CD4-positive, alpha-beta T cell treated with Interleukin-15 for 4 hours (primary cell): ENCODE results near the gene FBXO7.

Source experiments
- DNase-seq: peaks from one replicate; pipeline ENCODE4 v3.0.0-alpha.2; 2020; ENCODE audit warnings: low spot score

FBXO7 gene

DNA sequence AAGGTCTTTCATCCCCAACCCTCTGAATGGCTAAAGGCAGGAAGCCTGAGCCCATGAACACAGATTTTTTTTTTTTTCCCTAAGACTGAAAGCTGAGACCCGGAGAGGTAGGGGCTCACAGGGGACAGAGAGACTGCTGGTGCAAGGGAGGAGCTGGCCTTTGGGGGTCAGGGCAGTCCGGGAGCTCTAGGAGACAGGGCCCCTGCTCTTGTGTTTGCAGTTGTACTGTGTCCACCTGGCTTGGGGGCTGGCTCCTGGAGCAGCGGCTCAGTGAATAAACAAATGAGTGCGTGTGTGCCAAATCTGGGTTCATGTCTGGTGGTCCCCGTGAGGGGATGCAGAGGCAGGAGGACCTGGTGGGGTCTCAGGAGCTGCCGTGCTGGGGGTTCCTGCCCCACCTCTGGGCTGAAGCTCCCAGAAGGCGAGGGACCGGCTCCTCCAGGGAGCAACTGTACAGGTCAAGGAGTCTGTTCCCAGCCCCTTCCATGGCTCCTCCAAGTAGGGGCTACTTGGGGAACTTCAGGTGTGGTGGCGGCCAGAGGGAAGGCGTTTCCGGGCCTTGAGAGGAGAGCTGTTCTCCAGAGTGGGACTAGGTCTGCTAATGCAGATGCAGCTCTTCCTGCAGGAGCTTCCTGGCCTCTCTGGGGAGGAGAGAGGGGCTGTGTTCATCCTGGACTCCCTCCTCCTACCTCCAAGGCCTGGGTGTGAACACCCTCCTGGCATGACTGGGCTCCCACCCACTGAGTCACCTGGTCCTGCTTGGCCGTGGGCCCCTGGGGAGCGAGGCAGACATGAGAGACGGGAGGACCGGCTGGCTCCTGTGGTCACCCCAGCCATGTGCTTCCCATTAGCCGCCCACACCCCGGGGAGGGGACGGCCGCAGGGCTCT is 57.6 kb downstream of the FBXO7 start:
- no peak for DNase-seq

DNA sequence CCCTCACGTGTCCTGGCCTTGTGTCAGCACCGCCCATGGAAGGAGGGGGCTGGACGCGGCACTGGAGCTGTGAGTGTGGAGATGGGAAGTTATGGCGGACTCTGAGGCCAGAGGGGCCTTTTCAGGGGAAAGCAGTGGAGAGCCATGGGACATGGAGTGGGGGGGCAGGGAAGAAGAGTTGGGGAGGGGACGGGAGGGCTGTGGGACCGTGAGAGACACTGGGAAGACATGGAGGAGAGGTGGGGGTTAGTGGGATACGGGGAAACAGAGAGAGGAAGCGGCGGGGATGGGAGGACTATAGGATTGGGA is 58.2 kb downstream of the FBXO7 start:
- no peak for DNase-seq

DNA sequence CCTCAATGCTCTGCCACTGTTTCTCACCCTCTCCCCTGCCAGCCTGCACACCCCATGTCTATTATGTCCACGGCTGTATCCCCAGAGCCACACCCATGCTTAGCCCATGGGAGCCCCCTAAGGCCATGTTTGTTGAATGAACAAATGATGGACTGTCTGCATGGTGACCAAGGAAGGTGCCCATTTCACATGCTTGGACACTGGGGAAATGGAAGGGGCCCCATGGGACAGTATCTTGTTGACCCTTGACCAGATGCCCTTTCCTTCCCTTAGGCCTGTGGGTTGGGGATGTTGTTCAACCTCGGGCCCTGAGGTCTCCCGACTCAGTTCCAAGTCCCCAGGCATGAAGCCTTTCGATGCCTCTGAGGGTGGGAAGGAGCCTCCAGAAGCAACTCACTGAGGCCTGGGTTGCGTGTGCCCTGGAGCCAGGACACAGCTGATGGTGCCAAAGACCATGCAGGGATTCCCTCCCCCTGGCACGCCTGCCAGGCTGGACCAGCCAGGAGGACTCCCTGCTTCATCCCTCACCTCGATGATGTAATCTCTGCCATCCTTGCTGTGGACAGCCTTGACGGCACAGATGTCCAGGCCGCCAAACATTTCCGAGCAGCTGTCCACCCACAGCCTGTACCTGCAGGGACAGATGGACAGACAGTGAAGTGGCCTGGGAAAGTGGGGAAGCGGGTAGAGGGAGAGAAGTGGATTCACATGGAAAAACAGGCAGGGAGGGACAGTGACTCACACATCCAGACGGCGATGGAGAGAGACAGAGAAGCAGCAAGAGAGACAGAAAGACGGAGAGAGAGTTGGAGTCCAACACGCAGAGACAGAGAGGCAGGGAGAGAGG is 58.9 kb downstream of the FBXO7 start:
- DNase-seq = no peak

DNA sequence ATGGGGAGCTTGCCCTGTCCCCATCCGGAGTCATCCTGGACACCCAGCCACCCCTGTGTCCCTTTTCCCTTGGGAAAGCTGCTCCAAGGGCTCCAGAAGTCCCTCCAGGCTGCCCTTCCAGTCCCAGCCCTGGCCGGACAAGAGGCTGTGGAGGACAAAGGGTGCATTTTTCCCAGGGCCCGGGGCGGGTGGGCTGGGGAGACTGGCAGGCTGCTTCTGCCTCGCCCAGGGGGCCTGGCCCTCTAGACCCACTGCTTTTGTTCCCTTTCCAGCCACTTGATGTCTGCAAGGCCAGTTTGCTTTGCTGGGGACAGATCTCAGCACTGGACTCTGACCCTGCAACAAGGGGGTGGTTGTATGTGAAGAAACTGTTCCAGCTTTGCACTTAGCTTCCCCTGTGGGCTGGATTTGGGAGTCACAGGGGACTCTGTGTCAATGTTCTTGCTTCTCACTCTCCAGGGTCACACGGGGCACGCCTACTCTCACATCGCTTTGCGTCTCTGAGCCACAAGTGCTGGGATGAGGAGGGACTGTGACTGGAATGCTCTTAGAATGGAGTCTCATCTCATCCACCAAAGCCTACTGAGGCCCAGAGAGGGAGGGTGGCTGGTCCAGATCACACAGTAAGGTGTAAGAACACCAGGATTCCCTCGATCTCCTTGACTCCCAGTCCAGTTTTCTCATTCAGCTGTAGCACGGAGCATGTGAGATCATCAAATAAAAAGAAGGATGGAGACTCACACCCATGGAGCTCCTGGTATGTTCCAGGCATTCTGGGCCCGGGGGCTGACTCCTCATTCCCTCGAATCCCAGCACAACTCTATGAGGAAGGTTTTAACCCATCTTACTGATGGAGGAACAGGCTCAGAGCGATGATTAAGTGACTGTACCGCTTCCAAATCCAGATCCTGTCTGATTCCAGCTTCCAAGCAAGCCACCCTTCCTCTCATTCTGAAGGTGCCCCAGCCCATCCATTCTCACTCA is 59.9 kb downstream of the FBXO7 start:
- DNase-seq = no peak

DNA sequence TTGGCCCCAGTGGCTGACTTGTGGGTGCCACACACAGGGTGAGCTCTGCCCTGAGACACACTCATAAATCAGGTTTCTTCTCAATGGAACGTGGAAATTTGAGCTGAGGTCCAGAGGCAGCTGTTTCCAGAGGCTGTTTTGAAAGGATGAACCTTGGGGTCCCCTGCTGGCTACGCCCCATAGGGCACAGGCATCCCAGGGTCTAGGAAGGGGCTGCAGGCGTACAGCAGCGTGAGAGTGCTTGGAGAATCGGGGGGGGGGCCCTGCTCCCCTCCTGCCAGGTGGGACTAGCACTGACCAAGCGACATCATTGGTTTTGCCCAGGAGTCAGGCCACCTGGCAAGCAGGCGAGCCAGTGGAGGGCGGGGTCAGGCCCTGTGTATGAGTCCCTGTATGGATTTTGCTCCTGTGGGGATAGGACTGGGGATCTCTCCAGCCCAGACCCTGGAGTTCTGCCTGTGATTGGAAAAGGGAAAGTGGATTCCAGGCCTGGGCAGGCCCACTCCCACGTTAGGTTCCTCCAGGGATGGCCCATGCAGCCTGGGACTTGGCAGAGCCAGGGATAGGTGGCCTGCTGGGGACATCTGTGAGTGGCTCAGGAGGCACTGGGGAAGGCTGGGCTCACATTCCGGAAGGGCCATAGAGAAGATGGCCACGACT is 61.0 kb downstream of the FBXO7 start:
- no peak for DNase-seq

DNA sequence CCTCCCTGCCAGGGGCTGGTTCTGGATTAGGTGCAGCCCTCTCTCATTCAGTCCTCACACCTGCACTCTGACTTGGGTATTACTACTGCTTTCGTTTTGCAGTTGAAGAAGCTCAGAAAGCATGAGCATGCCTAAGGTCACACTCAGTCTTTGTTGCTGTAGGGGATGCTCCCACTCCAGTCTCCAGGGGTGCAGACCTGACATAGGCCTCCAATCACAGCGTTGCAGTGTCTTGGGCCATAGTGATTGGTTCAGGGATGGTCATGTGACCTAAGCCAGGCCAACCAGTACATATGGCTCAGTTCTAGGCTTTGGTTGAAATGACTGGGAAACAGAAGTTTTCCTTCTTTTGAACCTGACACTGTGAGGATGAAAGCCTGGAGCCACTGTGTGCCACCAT is 61.7 kb downstream of the FBXO7 start:
- DNase-seq = no peak

DNA sequence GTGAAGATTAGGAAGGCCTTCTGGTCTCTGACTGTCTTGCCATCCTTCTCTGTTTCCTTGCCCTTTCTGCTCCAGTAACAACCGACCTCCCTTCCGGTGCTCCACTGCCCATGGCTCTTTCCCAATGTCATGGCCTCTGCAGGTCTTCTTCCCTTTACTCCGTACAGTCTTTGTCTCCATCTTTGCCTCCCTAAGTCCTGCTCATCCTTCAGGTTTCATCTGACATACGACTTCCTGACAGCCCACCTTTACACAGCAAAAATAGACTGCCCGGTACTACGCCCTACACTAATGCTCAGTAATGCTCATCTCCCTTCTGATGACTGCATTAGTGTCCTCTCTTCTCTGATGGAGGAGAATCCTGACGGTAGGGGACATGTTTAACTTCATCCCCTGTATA is 63.9 kb downstream of the FBXO7 start:
- DNase-seq = no peak

DNA sequence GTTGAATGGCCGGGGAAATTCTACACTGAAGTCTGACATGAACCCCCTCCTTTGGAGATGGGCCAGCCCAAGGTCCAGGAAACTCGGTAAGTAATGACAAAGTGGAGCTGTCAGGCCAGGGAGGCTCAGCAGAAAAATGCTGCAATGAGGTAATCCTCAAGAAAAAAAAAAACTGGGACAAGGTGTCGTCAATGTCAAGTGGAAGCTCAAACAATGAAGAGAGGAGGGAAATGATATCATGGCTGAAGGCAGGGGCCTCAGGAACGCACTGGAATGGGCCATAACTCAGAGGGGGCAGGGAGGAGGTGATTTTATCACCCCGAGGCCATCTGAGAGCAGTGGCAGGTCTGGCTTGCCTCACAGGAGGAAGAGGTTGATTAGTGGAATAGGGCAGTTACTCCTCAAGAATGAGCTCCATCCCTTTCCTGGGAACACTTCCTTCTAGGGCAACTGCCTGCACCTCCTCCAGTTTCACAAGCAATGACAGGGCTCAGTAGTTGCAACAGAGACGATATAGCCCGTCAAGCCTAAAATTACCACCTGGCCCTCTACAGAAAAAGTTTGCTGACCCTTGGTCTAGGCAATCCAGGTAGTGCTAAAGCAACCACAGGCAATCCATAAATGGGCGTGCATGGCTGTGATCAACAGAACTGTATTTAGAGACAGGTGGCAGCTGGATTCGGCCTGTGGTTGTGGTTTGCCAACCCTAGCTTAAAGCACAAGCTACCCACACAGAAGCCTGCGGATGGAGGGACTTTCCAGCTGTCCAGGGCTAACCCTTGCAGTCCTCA is 65.2 kb downstream of the FBXO7 start:
- no peak for DNase-seq

DNA sequence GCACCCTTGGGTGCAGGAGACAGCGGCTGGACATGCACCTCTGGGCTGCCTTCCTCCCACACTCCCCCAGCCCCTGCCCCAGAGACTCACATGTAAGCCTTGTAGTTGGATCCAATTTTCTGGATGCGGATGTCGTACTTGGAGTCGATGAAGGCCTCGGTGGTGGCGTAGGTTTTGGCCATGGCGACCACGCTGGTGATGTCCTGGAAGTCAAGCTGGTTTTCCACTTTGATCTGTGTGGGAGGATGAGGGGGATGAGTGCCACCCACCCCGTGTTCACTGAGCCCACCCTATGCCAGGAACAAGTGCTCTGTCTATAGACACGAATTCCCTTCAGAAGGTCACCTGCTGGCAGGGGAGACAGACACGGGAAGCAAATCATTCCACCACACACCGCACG is 66.9 kb downstream of the FBXO7 start:
- DNase-seq = no peak

DNA sequence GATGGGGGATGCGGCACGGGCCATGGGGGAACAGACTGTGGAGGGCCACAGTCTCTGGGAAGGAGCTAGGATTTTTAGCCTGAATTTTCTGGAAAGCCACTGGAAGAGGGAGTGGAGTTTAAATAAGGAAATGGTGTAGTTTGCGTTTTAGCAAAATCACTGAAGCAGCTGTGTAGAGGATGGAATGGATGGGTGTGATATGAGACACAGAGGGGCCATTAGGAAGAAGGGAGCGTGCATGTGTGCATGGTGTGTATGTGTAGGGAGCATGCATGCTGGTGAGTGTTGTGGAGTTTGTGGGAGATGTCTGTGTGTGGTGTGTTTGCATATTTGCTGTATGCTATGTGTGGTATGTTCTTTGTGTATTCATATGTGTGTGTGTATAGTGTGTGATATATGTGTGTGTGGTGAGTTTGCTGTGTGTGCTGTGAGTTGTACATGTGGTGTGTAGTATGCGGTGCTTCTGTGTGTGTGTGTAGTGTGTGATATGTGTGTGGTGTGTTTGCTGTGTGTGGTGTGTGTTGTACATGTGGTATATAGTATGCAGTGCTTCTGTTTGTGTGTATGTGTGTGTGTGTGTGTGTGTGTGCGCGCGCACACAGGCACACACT is 67.6 kb downstream of the FBXO7 start:
- no peak for DNase-seq

DNA sequence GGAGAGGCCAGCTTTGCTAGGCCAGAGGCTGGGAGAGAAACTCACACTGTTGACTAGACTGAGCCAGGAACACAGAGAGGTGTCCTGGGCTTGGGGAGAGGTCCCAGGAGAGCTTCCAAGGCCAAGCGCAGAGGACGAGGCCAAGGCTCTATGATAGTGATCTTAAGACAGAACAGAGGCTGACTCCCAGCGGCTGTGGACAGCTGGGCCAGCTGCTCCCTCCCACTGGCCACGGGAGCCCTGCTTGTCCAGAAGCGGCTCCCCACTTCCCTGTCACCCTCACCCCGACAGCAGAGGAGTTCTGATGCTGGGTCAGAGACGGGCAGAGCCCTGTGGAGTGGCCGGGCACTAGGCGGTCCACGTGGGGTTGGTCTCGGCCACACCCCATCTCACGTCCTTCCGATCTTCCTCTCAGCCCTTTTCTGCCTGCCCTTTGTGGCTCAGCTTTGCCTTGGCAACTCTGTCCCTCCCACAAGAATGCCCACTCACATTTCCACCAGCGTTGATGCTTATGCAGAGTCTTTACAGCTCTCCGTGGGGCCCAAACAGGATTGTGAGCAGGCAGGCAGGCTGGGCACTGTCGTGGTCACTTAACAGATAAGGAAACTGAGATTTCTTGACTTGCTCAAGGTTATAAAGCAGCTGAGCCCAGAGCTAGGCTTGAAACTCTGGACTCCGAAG is 68.2 kb downstream of the FBXO7 start:
- DNase-seq = no peak

DNA sequence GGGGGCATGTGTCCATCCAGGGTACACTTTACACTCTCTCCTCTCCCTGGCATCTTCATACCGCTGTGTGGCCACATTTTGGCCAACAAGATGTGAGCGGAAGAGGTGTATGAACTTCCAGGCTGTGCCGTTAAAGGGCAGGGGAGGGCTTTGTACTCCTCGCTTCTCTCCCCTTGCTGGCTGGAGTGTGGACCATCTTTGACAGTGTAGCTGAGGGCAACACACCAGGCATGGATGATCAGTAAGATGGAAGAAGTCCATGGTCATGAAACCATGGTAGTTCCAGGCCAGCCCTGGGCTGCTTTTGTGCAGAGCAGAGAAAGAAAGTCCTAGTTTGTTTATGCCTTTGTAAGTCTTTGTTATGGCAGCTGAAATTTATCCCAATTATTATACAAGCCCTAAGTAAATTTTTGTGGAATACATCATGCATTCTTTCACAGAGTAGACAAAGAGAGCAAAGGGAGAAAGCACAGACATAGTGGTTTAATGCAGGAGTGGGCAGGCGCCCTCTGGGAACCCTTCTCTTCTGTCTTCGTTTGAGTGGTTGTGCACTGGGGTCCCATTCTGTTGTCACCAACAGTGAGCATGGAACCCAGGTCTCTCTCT is 70.4 kb downstream of the FBXO7 start:
- no peak for DNase-seq

DNA sequence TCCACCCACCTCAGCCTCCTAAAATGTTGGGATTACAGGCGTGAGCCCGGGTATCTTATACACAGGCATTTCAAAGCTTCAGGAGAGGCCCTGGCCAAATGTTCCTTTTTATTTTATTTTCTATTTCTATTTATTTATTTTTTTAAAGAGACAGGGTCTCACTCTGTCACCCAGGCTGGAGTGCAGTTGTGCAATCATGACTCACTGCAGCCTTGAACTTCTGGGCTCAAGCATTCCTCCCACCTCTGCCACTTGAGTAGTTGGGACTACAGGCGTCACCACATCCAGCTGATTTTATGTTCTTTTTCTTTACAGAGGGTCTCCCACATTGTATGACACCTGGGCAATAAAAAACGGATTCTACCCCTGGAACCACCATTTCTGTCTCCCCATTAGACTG is 71.2 kb downstream of the FBXO7 start:
- DNase-seq = no peak

DNA sequence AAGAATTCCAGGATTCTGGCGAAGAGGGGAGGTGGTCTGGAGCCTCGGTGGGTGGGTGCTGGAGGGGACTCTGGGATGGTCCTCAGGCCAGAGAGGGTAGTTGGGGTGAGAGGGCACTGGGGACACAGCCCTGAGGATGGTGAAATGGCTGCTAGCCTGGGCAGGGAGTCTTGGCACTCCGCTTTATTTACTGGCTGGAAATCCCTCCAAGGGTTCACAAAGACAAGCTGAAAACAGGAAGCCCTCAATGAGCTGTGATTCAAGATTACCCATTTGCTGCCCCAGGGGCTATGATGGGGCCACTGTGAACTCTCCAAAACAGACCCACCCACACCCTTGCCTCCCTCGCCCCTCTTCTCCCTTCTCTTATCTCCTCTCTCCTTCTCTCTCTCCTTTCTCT is 71.9 kb downstream of the FBXO7 start:
- no peak for DNase-seq

DNA sequence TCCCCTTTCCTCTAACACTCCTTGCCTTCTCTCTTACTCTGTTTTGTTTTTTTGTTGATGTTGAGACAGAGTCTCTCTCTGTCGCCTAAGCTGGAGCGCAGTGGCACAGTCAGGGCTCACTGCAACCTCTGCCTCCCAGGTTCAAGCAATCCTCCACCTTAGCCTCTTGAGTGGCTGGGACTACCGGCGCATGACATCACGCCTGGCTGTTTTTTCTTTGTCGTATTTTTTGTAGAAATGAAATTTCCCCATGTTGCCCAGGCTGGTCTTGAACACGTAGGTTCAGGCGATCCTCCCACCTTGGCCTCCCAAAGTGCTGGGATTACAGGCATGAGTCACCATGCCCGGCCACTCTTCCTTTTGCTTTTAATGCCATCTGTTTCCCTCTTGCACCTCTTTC is 72.3 kb downstream of the FBXO7 start:
- no peak for DNase-seq

DNA sequence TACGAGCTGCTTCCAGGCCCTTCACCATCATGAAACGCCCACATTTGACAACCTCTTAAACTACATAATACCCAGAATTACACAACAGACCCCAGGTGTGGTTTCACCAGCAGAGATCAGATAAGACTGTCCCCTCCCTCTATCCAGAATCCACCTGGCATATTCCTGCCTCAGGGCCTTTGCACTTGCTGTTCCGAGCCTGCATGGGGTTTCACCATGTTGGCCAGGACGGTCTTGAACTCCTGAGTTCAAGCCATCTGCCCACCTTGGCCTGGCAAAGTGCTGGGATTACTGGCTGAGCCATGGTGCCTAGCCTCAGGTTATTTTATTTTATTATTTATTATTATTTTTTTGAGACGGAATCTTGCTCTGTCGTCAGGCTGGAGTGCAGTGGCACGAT is 73.4 kb downstream of the FBXO7 start:
- DNase-seq = no peak
